CD4-positive, alpha-beta memory T cell (primary cell): Measurements from ENCODE around the gene COX6A2. TPM values are rescaled to one million over a fixed set of nuclear protein-coding genes. Genes with fewer than 3 reads are reported as not detected.

Experiments
- CTCF ChIA-PET: fragments of 350-600 bp; sonication (Branson Sonifier 250); formaldehyde crosslinking; loops from one replicate; lab custom pipeline; 2021; ENCODE audit warnings: inconsistent platforms; ENCODE audit not compliant: partially characterized antibody; lab: Charles Lee
- POLR2A ChIA-PET: fragments of 350-600 bp; sonication (Branson Sonifier 250); formaldehyde crosslinking; loops from one replicate; lab custom pipeline; 2021; ENCODE audit not compliant: partially characterized antibody; lab: Charles Lee
- DNase-seq, 5 donors: peaks; one replicate each; pipeline versions ENCODE4 v3.0.0 to v3.0.0-alpha.2; 2020 to 2022; ENCODE audit warnings: mixed read lengths in 1 of 5
- H3K27ac ChIP-seq: one replicate; pipeline ENCODE4 v1.7.0; 2013; ENCODE audit warnings: low read depth, low read length
- H3K27me3 ChIP-seq: 2 replicates; pipeline ENCODE4 v1.7.0; 2013; ENCODE audit warnings: mild to moderate bottlenecking, low read length, moderate library complexity; ENCODE audit not compliant: insufficient read depth
- H3K36me3 ChIP-seq: 2 replicates; pipeline ENCODE4 v1.7.0; 2013; ENCODE audit warnings: mild to moderate bottlenecking, low read length, moderate library complexity; ENCODE audit not compliant: insufficient read depth
- H3K4me1 ChIP-seq: 2 replicates; pipeline ENCODE4 v1.7.0; 2013; ENCODE audit warnings: mild to moderate bottlenecking, low read length, moderate library complexity; ENCODE audit not compliant: insufficient read depth
- H3K4me3 ChIP-seq, 2 donors: one replicate each; pipeline ENCODE4 v1.7.0; 2013; ENCODE audit warnings: low read length in 2 of 2, mild to moderate bottlenecking in 1 of 2
- H3K9me3 ChIP-seq, 2 donors: one replicate each; pipeline ENCODE4 v1.7.0; 2013; ENCODE audit warnings: low read length in 2 of 2, control low read depth in 1 of 2; ENCODE audit not compliant: control insufficient read depth in 1 of 2
- H3K27ac Mint-ChIP-seq, 7 donors: one replicate each; pipeline ENCODE4 v1.8.0; 2020 to 2021; ENCODE audit warnings: mixed read lengths in 7 of 7, mild to moderate bottlenecking in 6 of 7, inconsistent platforms in 3 of 7, moderate library complexity in 3 of 7
- H3K27me3 Mint-ChIP-seq, 2 donors: one replicate each; pipeline ENCODE4 v1.8.0; 2020 to 2021; ENCODE audit warnings: mixed read lengths in 2 of 2
- H3K36me3 Mint-ChIP-seq, 2 donors: one replicate each; pipeline ENCODE4 v1.8.0; 2020 to 2021; ENCODE audit warnings: mixed read lengths in 2 of 2, inconsistent platforms in 1 of 2, mild to moderate bottlenecking in 1 of 2
- H3K4me1 Mint-ChIP-seq, 4 donors: one replicate each; pipeline ENCODE4 v1.8.0; 2020 to 2021; ENCODE audit warnings: mixed read lengths in 4 of 4, mild to moderate bottlenecking in 1 of 4
- H3K4me3 Mint-ChIP-seq, 8 donors: one replicate each; pipeline ENCODE4 v1.8.0; 2020 to 2021; ENCODE audit warnings: mixed read lengths in 8 of 8, mild to moderate bottlenecking in 7 of 8, moderate library complexity in 6 of 8, inconsistent platforms in 3 of 8
- H3K9me3 Mint-ChIP-seq, 8 donors: one replicate each; pipeline ENCODE4 v1.8.0; 2020 to 2021; ENCODE audit warnings: mixed read lengths in 8 of 8, mild to moderate bottlenecking in 5 of 8, inconsistent platforms in 3 of 8, moderate library complexity in 1 of 8
- intact Hi-C: fragments of 100-400 bp; cut with micrococcal nuclease; formaldehyde crosslinking; loops from one replicate; pipeline ENCODE4 v1.15.1; 2023
- polyA plus RNA-seq, 2 donors: library from polyadenylated mRNA; unstranded; fragments of 300-500 nt; fragmentation: Illumina TruSeq; gene quantifications; one replicate each; pipeline ENCODE4 v1.2.3, GENCODE V29; 2021
- total RNA-seq, 2 experiments: library from RNA; stranded (reverse); gene quantifications; one replicate each; pipeline ENCODE4 v1.2.3, GENCODE V29; 2021

The COX6A2 gene
- total and polyA plus RNA-seq, 4 experiments from 2014 or later: not detected

- peak overlapping the region; percentile 79 to 95 for H3K4me3 ChIP-seq
- Mint-ChIP-seq H3K4me3 (peak overlapping the region; percentile 91 to 95 (median 94)), H3K9me3 (peaks cover 0 to 4% (median 0%) of the 10 kb centered on the region in 8 donors), H3K27me3 (no peaks in the 10 kb centered on the region), H3K36me3 (peaks cover 5 to 16% of the 10 kb centered on the region in 2 donors), H3K27ac (peak overlapping the region; percentile 92 to 98 (median 95)), H3K4me1 (peaks cover 28 to 63% (median 41%) of the 10 kb centered on the region in 4 donors)
- peak overlapping the region; percentile 99 for H3K27ac ChIP-seq
- CTCF ChIA-PET: interaction anchor here (0.7 to 5.3 kb wide), 14 partner anchors 14 to 518 kb away, joined by 3 to 36 read pairs (median 6); partner anchors contain the start of genes RUSF1, ZNF267 and ZNF843
- POLR2A ChIA-PET: interaction anchor here (0.8 to 4.2 kb wide), 24 partner anchors 7 to 583 kb away, joined by 3 to 72 read pairs (median 11); partner anchors contain the start of genes COX6A2, FUS, KAT8 and PYCARD
- H3K9me3 ChIP-seq: no peaks in the 10 kb centered on the region
- H3K4me1 ChIP-seq: peaks cover 53% of the 10 kb centered on the region
- peak; percentile 57 to 80 (median 58) for DNase-seq
- no peaks in the 10 kb centered on the region for H3K27me3 ChIP-seq
- no peaks in the 10 kb centered on the region for H3K36me3 ChIP-seq
- intact Hi-C loops: loop anchor here (2.0 to 5.0 kb wide), 4 partner anchors 15 to 799 kb away; partner anchors contain the start of genes FBRS and ZNF843
Measured at GRCh38 chr16:31458073-31458843, 30.1 kb upstream of the COX6A2 start.

GRCh38 chr16:31456988-31457360 is 28.8 kb upstream of the COX6A2 start:
- no peaks in the 10 kb centered on the region for H3K36me3 ChIP-seq
- Mint-ChIP-seq H3K27me3 (no peaks in the 10 kb centered on the region), H3K4me1 (peaks cover 28 to 64% (median 42%) of the 10 kb centered on the region in 4 donors), H3K27ac (peak overlapping the region in 5 of 7 donors; percentile 17 to 94 (median 47)), H3K36me3 (peaks cover 0 to 10% of the 10 kb centered on the region in 2 donors), H3K4me3 (peak overlapping the region in 2 of 8 donors; percentile 20 to 32), H3K9me3 (peaks cover 0 to 4% (median 0%) of the 10 kb centered on the region in 8 donors)
- intact Hi-C loops: loop anchor here (5.0 kb wide), 2 partner anchors 240 to 255 kb away; a partner anchor contains a TSS
- no peaks in the 10 kb centered on the region for H3K9me3 ChIP-seq
- H3K27me3 ChIP-seq: no peaks in the 10 kb centered on the region
- H3K27ac ChIP-seq: no peak overlapping the region
- DNase-seq: no peak
- POLR2A ChIA-PET: interaction anchor here (0.7 to 4.1 kb wide), 3 partner anchors 9 to 277 kb away, joined by 3 to 26 read pairs (median 12); partner anchors contain the start of gene FUS
- CTCF ChIA-PET: interaction anchor here (0.7 to 5.3 kb wide), 7 partner anchors 8 to 503 kb away, joined by 3 to 36 read pairs (median 11); partner anchors contain the start of genes ZNF267 and ZNF843
- H3K4me3 ChIP-seq: no peak overlapping the region
- peaks cover 53% of the 10 kb centered on the region for H3K4me1 ChIP-seq

GRCh38 chr16:31455601-31456314 is 27.6 kb upstream of the COX6A2 start:
- Mint-ChIP-seq H3K9me3 (peaks cover 0 to 4% (median 0%) of the 10 kb centered on the region in 8 donors), H3K27ac (peak overlapping the region; percentile 9 to 94 (median 80)), H3K4me1 (peaks cover 30 to 65% (median 43%) of the 10 kb centered on the region in 4 donors), H3K36me3 (peaks cover 0 to 10% of the 10 kb centered on the region in 2 donors), H3K27me3 (no peaks in the 10 kb centered on the region), H3K4me3 (peak overlapping the region in 6 of 8 donors; percentile 12 to 52 (median 36))
- no peaks in the 10 kb centered on the region for H3K9me3 ChIP-seq
- peak in 2 of 5 donors; percentile 10 to 22 for DNase-seq
- POLR2A ChIA-PET: interaction anchor here (0.6 to 1.1 kb wide), 7 partner anchors 13 to 657 kb away, joined by 3 read pairs; partner anchors contain the start of genes FUS and ZNF843
- no peak overlapping the region for H3K27ac ChIP-seq
- no peaks in the 10 kb centered on the region for H3K27me3 ChIP-seq
- CTCF ChIA-PET: interaction anchor here (0.7 to 5.3 kb wide), 11 partner anchors 12 to 428 kb away, joined by 3 to 36 read pairs (median 4); partner anchors contain the start of genes ZNF267 and ZNF843
- intact Hi-C loops: loop anchor here (1.0 to 5.0 kb wide), 3 partner anchors 242 to 413 kb away; a partner anchor contains a TSS
- H3K4me1 ChIP-seq: peaks cover 47% of the 10 kb centered on the region
- H3K4me3 ChIP-seq: no peak overlapping the region
- H3K36me3 ChIP-seq: no peaks in the 10 kb centered on the region

- no peak overlapping the region for H3K4me3 Mint-ChIP-seq
- no peak overlapping the region for H3K27ac ChIP-seq
- no peaks in the 10 kb centered on the region for H3K36me3 ChIP-seq
- peaks cover 0 to 4% of the 10 kb centered on the region in 2 donors for H3K36me3 Mint-ChIP-seq
- intact Hi-C loops: no loop called here
- peaks cover 35% of the 10 kb centered on the region for H3K4me1 ChIP-seq
- no peak for DNase-seq
- peaks cover 24 to 45% (median 35%) of the 10 kb centered on the region in 4 donors for H3K4me1 Mint-ChIP-seq
- no peaks in the 10 kb centered on the region for H3K27me3 Mint-ChIP-seq
- no peak overlapping the region for H3K4me3 ChIP-seq
- H3K27me3 ChIP-seq: no peaks in the 10 kb centered on the region
- ChIA-PET CTCF (interaction anchor here (2.4 to 5.3 kb wide), 2 partner anchors 10 to 415 kb away, joined by 7 to 36 read pairs; partner anchors contain the start of gene ZNF843), POLR2A (no interaction called here)
- no peaks in the 10 kb centered on the region for H3K9me3 ChIP-seq
- H3K9me3 Mint-ChIP-seq: peaks cover 0 to 1% (median 0%) of the 10 kb centered on the region in 8 donors
- H3K27ac Mint-ChIP-seq: peak overlapping the region in 5 of 7 donors; percentile 1 to 92 (median 65)
Measured at GRCh38 chr16:31453255-31454204, 25.4 kb upstream of the COX6A2 start.

GRCh38 chr16:31452631-31453106 is 24.5 kb upstream of the COX6A2 start:
- POLR2A ChIA-PET: interaction anchor here (1.3 kb wide), 1 partner anchor 36 kb away, joined by 4 read pairs; no protein-coding TSS in a partner anchor
- H3K27ac ChIP-seq: no peak overlapping the region
- H3K36me3 ChIP-seq: no peaks in the 10 kb centered on the region
- no peak for DNase-seq
- H3K9me3 Mint-ChIP-seq: peaks cover 0 to 1% (median 0%) of the 10 kb centered on the region in 8 donors
- CTCF ChIA-PET: interaction anchor here (2.4 kb wide), 1 partner anchor 416 kb away, joined by 7 read pairs; no protein-coding TSS in a partner anchor
- no peaks in the 10 kb centered on the region for H3K27me3 Mint-ChIP-seq
- no peaks in the 10 kb centered on the region for H3K9me3 ChIP-seq
- intact Hi-C loops: no loop called here
- H3K4me1 ChIP-seq: peaks cover 26% of the 10 kb centered on the region
- H3K36me3 Mint-ChIP-seq: no peaks in the 10 kb centered on the region
- no peak overlapping the region for H3K4me3 Mint-ChIP-seq
- H3K4me3 ChIP-seq: no peak overlapping the region
- peaks cover 20 to 37% (median 29%) of the 10 kb centered on the region in 4 donors for H3K4me1 Mint-ChIP-seq
- no peaks in the 10 kb centered on the region for H3K27me3 ChIP-seq
- peak overlapping the region in 3 of 7 donors; percentile 5 to 36 (median 17) for H3K27ac Mint-ChIP-seq
